RWPE2 (cell line): ENCODE data around the gene PSMA4.
A peak's percentile ranks its signal among the peaks of the same experiment; 100 is the strongest.
"Not testable (repeated sequence)": the region's sequence is repeated elsewhere in the genome, so short reads cannot be mapped to it uniquely, and the experiment has no call there.

ENCODE experiments used
- ATAC-seq: fragments of 200-7000 bp; cut with Tn5 transposase; 3 replicates; pipeline ENCODE4 v1.9.1; 2021; ENCODE audit warnings: low read depth
- DNase-seq: peaks from one replicate; pipeline ENCODE4 v3.0.0-alpha.2; 2020; ENCODE audit warnings: low spot score
- H3K27ac ChIP-seq: fragments of 450-650 bp; 2 replicates; pipeline ENCODE4 v1.5.1; 2017; ENCODE audit warnings: mild to moderate bottlenecking; ENCODE audit not compliant: poor library complexity, severe bottlenecking
- H3K27me3 ChIP-seq: fragments of 250-450 bp; sonication (Bioruptor Pico); 2 replicates; pipeline ENCODE4 v1.5.1; 2021; ENCODE audit warnings: mild to moderate bottlenecking, moderate library complexity; ENCODE audit not compliant: insufficient read depth, poor library complexity, severe bottlenecking
- H3K36me3 ChIP-seq: fragments of 250-450 bp; sonication (Bioruptor Pico); 2 replicates; pipeline ENCODE4 v1.5.1; 2020; ENCODE audit warnings: low read depth, mild to moderate bottlenecking, moderate library complexity
- H3K4me1 ChIP-seq: fragments of 250-450 bp; sonication (Bioruptor Pico); 2 replicates; pipeline ENCODE4 v1.5.1; 2021; ENCODE audit warnings: mild to moderate bottlenecking, moderate library complexity; ENCODE audit not compliant: insufficient read depth, poor library complexity, severe bottlenecking
- H3K4me3 ChIP-seq: fragments of 250-450 bp; sonication (Bioruptor Pico); 2 replicates; pipeline ENCODE4 v1.5.1; 2021; ENCODE audit warnings: mild to moderate bottlenecking, moderate library complexity; ENCODE audit not compliant: severe bottlenecking
- H3K9me3 ChIP-seq: fragments of 250-450 bp; sonication (Bioruptor Pico); 2 replicates; pipeline ENCODE4 v1.5.1; 2021; ENCODE audit warnings: mild to moderate bottlenecking, moderate library complexity; ENCODE audit not compliant: severe bottlenecking
- TF ChIP-seq, protein P1 (sequence below): fragments of 450-650 bp; IDR thresholded peaks from one replicate; pipeline ENCODE4 v1.5.1; 2017; ENCODE audit warnings: mild to moderate bottlenecking, moderate library complexity; ENCODE audit not compliant: poor library complexity, severe bottlenecking

The PSMA4 gene

DNA sequence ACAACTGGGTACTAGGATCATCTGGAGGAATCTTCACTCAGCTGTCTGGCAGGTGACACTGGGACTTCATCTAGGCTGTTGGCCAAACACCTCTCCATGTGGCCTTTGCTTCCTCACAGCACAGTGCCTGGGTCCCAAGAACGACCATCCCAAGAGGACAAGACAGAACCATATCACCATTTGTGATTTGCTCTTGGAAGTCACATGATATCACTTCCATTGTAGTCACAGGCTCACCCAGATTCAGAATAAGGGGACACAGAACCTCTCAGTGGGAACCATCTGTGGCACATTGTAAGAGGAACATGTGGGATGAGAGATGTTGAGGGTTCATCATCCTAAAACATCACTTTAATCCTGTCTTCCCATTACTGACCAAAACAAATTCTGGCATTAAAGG is 1.9 kb upstream of the PSMA4 start:
- no peak overlapping the region for H3K27ac ChIP-seq

DNA sequence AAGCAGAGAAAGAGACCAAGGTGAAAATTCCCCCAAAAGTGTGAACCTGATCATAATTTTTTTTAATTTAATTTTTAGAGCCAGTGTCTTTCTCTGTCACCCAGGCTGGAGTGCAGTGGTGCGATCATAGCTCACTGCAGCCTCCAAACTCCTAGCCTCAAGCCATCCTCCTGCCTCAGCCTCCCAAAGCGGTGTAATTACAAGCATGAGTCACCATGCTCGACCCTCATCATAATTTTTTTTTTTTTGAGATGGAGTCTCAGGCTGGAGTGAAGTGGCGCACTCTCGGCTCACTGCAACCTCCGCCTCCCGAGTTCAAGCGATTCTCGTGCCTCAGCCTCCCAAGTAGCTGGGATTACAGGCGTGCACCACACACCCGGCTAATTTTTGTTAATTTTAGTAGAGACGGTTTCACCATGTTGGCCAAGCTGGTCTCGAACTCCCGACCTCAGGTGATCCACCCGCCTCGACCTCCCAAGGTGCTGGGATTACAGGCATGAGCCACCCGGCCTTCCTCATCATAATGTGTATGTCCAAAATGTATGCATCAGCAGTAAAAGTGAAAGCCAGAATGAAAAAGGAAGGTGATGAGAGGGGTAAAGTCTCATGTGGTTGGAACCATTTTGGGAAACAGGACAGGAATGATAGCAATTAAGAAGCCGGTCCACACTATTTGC is 642 bp upstream of the PSMA4 start:
- ATAC-seq, H3K4me1 ChIP-seq, DNase-seq, H3K27me3 ChIP-seq, H3K9me3 ChIP-seq: not testable (repeated sequence)
- H3K4me3 ChIP-seq = peak overlapping the region; percentile 86
- H3K36me3 ChIP-seq = peaks cover 32% of the 10 kb centered on the region
- H3K27ac ChIP-seq = peak overlapping the region; percentile 45

More for the DNA sequence above, 1.9 kb upstream of the PSMA4 start:
- Histone ChIP-seq H3K27me3 (no peaks in the 10 kb centered on the region), H3K9me3 (no peaks in the 10 kb centered on the region), H3K4me3 (no peak overlapping the region), H3K36me3 (peaks cover 20% of the 10 kb centered on the region), H3K4me1 (peaks cover 9% of the 10 kb centered on the region)
- ATAC-seq = no peak
- TF ChIP-seq, protein P1, sequence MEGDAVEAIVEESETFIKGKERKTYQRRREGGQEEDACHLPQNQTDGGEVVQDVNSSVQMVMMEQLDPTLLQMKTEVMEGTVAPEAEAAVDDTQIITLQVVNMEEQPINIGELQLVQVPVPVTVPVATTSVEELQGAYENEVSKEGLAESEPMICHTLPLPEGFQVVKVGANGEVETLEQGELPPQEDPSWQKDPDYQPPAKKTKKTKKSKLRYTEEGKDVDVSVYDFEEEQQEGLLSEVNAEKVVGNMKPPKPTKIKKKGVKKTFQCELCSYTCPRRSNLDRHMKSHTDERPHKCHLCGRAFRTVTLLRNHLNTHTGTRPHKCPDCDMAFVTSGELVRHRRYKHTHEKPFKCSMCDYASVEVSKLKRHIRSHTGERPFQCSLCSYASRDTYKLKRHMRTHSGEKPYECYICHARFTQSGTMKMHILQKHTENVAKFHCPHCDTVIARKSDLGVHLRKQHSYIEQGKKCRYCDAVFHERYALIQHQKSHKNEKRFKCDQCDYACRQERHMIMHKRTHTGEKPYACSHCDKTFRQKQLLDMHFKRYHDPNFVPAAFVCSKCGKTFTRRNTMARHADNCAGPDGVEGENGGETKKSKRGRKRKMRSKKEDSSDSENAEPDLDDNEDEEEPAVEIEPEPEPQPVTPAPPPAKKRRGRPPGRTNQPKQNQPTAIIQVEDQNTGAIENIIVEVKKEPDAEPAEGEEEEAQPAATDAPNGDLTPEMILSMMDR = no peak
- no peak for DNase-seq

DNA sequence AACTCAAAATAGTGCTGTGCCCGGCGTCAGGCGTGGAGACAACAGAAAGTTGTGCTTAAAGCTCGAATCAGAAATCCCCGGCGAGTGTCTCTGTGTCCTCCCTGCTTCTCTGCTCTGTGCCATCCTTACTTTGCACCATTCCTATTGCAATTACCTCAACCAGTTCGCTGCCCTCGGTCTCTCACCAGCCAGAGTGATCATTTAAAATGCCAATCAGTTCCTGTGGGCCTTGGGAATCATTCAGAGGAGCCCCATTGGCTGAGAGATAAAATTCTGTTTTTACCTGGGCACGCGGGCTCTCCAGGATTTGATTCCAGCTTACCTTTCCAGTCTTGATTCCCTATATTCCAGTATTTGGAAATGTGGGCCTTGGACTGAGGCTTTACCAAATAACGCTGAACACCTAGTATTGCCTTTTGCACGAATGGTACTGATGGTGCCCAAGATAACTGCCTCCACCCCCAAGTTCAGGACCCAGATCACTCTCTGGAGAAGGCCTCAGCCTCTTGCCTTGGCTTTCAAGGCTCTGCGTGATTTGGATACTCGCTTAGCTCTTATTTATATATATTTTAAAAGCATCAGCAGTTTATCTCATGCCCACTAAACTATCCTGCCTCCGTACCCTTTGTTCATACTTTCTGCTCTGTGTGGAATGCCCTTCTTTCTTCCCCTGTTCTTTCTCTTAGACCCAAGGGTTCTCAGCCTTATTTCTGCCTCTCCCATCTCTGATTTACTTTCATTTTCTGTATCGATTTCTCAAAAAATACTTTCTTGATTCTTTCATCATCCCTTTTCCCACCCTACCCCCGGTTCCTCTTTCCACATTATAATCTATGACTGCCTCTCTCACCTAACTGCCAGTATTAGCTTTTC is 863 bp downstream of the PSMA4 start:
- Histone ChIP-seq H3K9me3 (no peaks in the 10 kb centered on the region), H3K36me3 (peaks cover 47% of the 10 kb centered on the region), H3K27ac (peak overlapping the region; percentile 45), H3K4me1 (peaks cover 9% of the 10 kb centered on the region), H3K27me3 (no peaks in the 10 kb centered on the region), H3K4me3 (peak overlapping the region; percentile 86)
- DNase-seq = no peak
- ATAC-seq = peak; percentile 47
- TF ChIP-seq, protein P1 = no peak

DNA sequence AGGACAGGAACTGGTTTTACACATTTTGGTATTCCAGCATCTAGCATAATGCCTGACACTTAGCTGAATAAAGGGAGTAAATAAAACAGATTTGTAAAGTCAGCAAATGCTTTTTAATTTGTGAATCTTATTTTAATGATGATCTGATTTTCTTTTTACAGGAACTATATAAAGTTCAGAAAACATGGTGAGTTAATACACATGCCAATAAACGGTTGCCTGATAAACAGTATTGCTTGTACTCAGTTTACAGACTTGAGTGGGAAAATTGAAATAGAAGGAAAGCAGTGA is 1.4 kb downstream of the PSMA4 start:
- H3K27ac ChIP-seq = peak overlapping the region; percentile 45
- ATAC-seq = no peak
- TF ChIP-seq, protein P1 = no peak

DNA sequence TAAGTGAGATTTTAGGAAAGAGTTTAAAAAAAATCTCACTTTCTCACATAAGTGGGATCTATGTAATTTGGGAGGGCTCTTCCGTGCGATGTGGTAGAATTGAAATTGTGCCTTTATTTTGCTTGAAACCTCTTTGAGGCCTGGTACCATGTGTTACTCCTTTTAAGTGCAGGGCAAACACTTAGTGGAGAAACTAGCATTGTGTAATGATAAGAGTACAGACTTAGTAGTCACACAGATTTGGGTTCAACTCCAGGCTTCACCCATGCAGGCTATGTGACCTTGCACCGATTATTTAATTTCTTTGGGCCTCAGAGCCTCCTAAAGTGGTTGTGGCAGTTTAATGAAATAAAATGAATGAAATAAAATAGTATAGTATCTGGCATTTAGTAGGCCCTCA is 2.4 kb downstream of the PSMA4 start:
- H3K27ac ChIP-seq = no peak overlapping the region
- H3K36me3 ChIP-seq = peaks cover 63% of the 10 kb centered on the region
- peaks cover 9% of the 10 kb centered on the region for H3K4me1 ChIP-seq
- no peaks in the 10 kb centered on the region for H3K9me3 ChIP-seq
- TF ChIP-seq, protein P1 = no peak
- DNase-seq (no peak), ATAC-seq (no peak)
- H3K27me3 ChIP-seq = no peaks in the 10 kb centered on the region
- no peak overlapping the region for H3K4me3 ChIP-seq

More for the DNA sequence above, 1.4 kb downstream of the PSMA4 start:
- DNase-seq = no peak
- H3K4me3 ChIP-seq = peak overlapping the region; percentile 86
- no peaks in the 10 kb centered on the region for H3K27me3 ChIP-seq
- peaks cover 9% of the 10 kb centered on the region for H3K4me1 ChIP-seq
- peaks cover 53% of the 10 kb centered on the region for H3K36me3 ChIP-seq
- no peaks in the 10 kb centered on the region for H3K9me3 ChIP-seq
